Kidney epithelial cell (primary cell): ENCODE data around the gene AOC1. TPM values are rescaled to one million over a fixed set of nuclear protein-coding genes. Genes with fewer than 3 reads are reported as not detected.

Experiments
- DNase-seq: peaks from one replicate; pipeline ENCODE4 v3.0.0-alpha.2; 2010; ENCODE audit warnings: low read depth
- H3K27me3 ChIP-seq: 2 replicates; pipeline ENCODE4 v1.6.0; 2011; ENCODE audit warnings: low read length; ENCODE audit not compliant: control insufficient read depth, insufficient read depth
- H3K36me3 ChIP-seq: 2 replicates; pipeline ENCODE4 v1.5.1; 2011; ENCODE audit warnings: low read length; ENCODE audit not compliant: control insufficient read depth, insufficient read depth
- H3K4me3 ChIP-seq: 2 replicates; pipeline ENCODE4 v1.5.1; 2011; ENCODE audit warnings: low read depth, mild to moderate bottlenecking, control low read depth, low read length
- CTCF ChIP-seq: IDR thresholded peaks from 2 replicates; pipeline ENCODE4 v1.5.1; 2011; ENCODE audit warnings: mild to moderate bottlenecking, moderate library complexity, low read length, control low read depth, inconsistent platforms; ENCODE audit not compliant: insufficient read depth, poor library complexity, severe bottlenecking
- total RNA-seq: library from RNA; depleted of rRNA; stranded (reverse); fragments of >200 nt; gene quantifications from 2 replicates; pipeline ENCODE4 v1.2.3, GENCODE V29; 2015

The AOC1 gene
- total RNA-seq, 1 donor from 2014 or later: 1.0 TPM

- Histone ChIP-seq H3K36me3 (no peaks in the 10 kb centered on the region), H3K27me3 (no peaks in the 10 kb centered on the region), H3K4me3 (no peak overlapping the region)
- TF ChIP-seq CTCF: no peak
- DNase-seq: no peak
Measured at GRCh38 chr7:150823043-150823442, 29.3 kb upstream of the AOC1 start.

- TF ChIP-seq CTCF: no peak
- no peaks in the 10 kb centered on the region for H3K36me3 ChIP-seq
- no peak for DNase-seq
- H3K4me3 ChIP-seq: no peak overlapping the region
- no peaks in the 10 kb centered on the region for H3K27me3 ChIP-seq
Measured at GRCh38 chr7:150823484-150824126, 28.7 kb upstream of the AOC1 start.

GRCh38 chr7:150824379-150825177, 27.7 kb upstream of the AOC1 start:
- H3K4me3 ChIP-seq: no peak overlapping the region
- no peak for TF ChIP-seq CTCF
- DNase-seq: no peak
- no peaks in the 10 kb centered on the region for H3K27me3 ChIP-seq
- H3K36me3 ChIP-seq: no peaks in the 10 kb centered on the region

GRCh38 chr7:150826061-150826849, 26.1 kb upstream of the AOC1 start:
- H3K27me3 ChIP-seq: no peaks in the 10 kb centered on the region
- no peak overlapping the region for H3K4me3 ChIP-seq
- H3K36me3 ChIP-seq: no peaks in the 10 kb centered on the region
- no peak for TF ChIP-seq CTCF
- DNase-seq: no peak

GRCh38 chr7:150828384-150828783, 23.9 kb upstream of the AOC1 start:
- no peak overlapping the region for H3K4me3 ChIP-seq
- DNase-seq: no peak
- no peaks in the 10 kb centered on the region for H3K27me3 ChIP-seq
- no peak for TF ChIP-seq CTCF
- no peaks in the 10 kb centered on the region for H3K36me3 ChIP-seq
